Measurements from ENCODE around the gene LMNA.
"Not testable (repeated sequence)": the region's sequence is repeated elsewhere in the genome, so short reads cannot be mapped to it uniquely, and the experiment has no call there.

Gene LMNA

DNA sequence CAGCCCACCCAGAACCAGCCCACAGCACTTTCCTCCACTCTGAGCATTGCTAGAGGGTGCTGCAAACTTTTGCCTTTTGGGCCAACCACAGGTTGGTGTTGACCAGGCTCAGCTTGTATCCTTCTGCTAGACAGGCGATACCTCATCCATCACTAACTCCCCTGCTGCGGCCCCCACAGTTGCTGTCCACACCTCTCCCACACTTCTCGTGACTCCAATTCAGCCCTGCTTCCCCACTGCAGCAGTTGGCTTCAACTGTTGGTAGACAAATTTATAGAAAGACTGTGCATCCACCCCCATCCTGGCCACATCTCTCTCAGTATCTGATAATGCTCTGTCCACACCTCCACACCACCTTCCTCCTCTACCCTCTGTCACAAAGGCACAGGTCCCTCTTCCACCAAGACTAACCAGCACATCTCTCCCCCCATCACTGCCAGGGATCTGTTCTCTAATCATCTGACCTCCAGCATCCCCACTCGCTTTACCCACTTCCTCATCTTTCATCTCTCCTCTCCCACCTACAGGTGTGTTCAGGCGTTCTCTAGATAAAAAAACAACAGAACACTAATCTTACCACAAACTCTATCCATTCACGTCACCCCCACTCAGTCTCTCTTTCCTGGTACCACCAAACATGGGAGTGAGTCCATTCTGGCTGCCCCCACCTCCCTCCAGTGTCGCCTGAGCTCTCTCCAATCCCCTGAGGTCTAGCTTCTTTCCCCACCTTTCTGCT is 63.6 kb downstream of the LMNA start:
- Histone ChIP-seq H3K27ac (ENCODE audit: low read depth, low read length) (no peak overlapping the region), H3K9ac (ENCODE audit: low read length in 5 of 5) (no peak overlapping the region), H3K4me3 (ENCODE audit: low read depth in 1 of 5, low read length in 5 of 5) (no peak overlapping the region), H3K36me3 (ENCODE audit: control insufficient read depth in 5 of 5, insufficient read depth in 5 of 5, low read length in 5 of 5) (peaks cover 0 to 17% (median 9%) of the 10 kb centered on the region in 5 donors), H3K27me3 (ENCODE audit: control insufficient read depth in 5 of 5, insufficient read depth in 4 of 5, low read length in 5 of 5) (peaks cover 0 to 3% (median 0%) of the 10 kb centered on the region in 5 donors), H3K4me1 (ENCODE audit: control insufficient read depth in 5 of 5, insufficient read depth in 5 of 5, low read length in 5 of 5) (no peaks in the 10 kb centered on the region), H3K9me3 (ENCODE audit: control insufficient read depth in 5 of 5, low read length in 5 of 5) (no peaks in the 10 kb centered on the region)

- no peak overlapping the region for H3K9ac ChIP-seq (ENCODE audit: low read length in 5 of 5)
- H3K4me3 ChIP-seq (ENCODE audit: low read depth in 1 of 5, low read length in 5 of 5) = no peak overlapping the region
- no peak overlapping the region for H3K27ac ChIP-seq (ENCODE audit: low read depth, low read length)
- no peaks in the 10 kb centered on the region for H3K4me1 ChIP-seq (ENCODE audit: control insufficient read depth in 5 of 5, insufficient read depth in 5 of 5, low read length in 5 of 5)
- H3K9me3 ChIP-seq (ENCODE audit: control insufficient read depth in 5 of 5, low read length in 5 of 5) = no peaks in the 10 kb centered on the region
- peaks cover 0 to 17% (median 5%) of the 10 kb centered on the region in 5 donors for H3K36me3 ChIP-seq (ENCODE audit: control insufficient read depth in 5 of 5, insufficient read depth in 5 of 5, low read length in 5 of 5)
- peaks cover 0 to 3% (median 0%) of the 10 kb centered on the region in 5 donors for H3K27me3 ChIP-seq (ENCODE audit: control insufficient read depth in 5 of 5, insufficient read depth in 4 of 5, low read length in 5 of 5)
Measured at GRCh38 chr1:156180471-156180870, 66.0 kb downstream of the LMNA start.

- H3K4me1 ChIP-seq (ENCODE audit: control insufficient read depth in 5 of 5, insufficient read depth in 5 of 5, low read length in 5 of 5); H3K9ac ChIP-seq (ENCODE audit: low read length in 5 of 5); H3K27me3 ChIP-seq (ENCODE audit: control insufficient read depth in 5 of 5, insufficient read depth in 4 of 5, low read length in 5 of 5); H3K9me3 ChIP-seq (ENCODE audit: control insufficient read depth in 5 of 5, low read length in 5 of 5); H3K27ac ChIP-seq (ENCODE audit: low read depth, low read length); H3K4me3 ChIP-seq (ENCODE audit: low read depth in 1 of 5, low read length in 5 of 5): not testable (repeated sequence)
- H3K36me3 ChIP-seq (ENCODE audit: control insufficient read depth in 5 of 5, insufficient read depth in 5 of 5, low read length in 5 of 5) = peaks cover 0 to 13% (median 5%) of the 10 kb centered on the region in 5 donors
Measured at GRCh38 chr1:156181391-156181924, 66.9 kb downstream of the LMNA start.

DNA sequence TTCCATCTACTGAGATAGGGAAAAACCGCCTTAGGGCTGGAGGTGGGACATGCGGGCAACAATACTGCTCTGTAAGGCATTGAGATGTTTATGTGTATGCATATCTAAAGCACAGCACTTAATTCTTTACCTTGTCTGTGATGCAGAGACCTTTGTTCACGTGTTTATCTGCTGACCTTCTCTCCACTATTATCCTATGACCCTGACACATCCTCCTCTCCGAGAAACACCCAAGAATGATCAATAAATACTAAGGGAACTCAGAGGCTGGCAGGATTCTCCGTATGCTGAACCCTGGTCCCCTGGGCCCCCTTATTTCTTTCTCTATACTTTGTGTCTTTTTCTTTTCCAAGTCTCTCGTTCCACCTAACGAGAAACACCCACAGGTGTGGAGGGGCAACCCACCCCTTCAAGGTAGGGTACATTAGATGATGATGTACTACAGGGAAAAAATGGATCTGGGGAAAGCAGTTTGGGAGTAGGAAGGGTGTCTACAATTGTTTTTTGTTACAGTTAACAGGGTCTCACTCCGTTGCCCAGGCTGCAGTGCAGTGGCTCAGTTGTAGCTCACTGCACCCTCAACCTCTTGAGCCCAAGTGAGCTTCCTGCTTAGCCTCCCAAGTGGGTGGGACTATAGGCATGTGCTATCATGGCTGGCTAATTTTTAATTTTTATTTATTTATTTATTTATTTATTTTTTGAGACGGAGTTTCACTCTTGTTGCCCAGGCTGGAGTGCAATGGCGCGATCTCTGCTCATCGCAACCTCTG is 67.7 kb downstream of the LMNA start:
- H3K27me3 ChIP-seq (ENCODE audit: control insufficient read depth in 5 of 5, insufficient read depth in 4 of 5, low read length in 5 of 5); H3K4me3 ChIP-seq (ENCODE audit: low read depth in 1 of 5, low read length in 5 of 5); H3K36me3 ChIP-seq (ENCODE audit: control insufficient read depth in 5 of 5, insufficient read depth in 5 of 5, low read length in 5 of 5); H3K4me1 ChIP-seq (ENCODE audit: control insufficient read depth in 5 of 5, insufficient read depth in 5 of 5, low read length in 5 of 5); H3K27ac ChIP-seq (ENCODE audit: low read depth, low read length); H3K9me3 ChIP-seq (ENCODE audit: control insufficient read depth in 5 of 5, low read length in 5 of 5); H3K9ac ChIP-seq (ENCODE audit: low read length in 5 of 5): not testable (repeated sequence)

DNA sequence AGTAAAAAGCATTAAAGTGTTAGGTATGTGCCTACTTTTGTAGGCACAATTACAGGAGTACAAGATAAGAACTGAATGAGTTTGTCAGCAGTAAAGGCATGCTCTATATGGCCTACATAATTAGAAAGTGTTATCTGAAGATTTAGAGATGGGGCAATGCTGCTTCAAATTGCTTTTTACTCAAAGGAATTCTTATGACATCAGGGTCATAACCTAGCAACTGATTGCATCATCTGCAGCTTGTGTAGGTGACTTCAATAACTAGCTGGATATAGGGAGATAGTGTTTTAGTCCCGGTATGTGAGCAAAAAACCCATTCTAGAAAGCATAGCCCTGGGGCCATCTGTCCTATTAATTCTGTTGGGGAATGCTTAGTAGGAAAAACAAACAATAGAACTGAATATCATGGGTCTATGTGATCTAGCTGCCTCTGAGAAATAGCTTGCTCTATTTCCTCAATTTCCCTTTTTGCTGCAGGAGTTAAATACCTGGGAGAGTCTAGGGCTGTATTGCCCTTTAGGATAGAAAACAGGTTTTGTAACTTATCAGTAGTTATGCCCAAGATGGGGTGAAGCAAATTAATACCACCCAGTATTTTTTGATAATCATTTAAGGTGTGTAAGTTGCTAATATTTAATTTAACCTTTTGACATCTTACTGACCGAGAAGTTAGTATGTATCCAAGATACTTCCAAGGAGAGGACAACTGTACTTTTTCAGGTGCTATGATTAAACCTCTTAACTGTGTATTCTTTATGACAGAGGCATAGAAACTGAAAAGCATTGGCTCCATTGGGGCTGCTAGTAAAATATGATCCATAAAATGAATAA is 72.1 kb downstream of the LMNA start:
- not testable (repeated sequence) for H3K4me1 ChIP-seq (ENCODE audit: control insufficient read depth in 5 of 5, insufficient read depth in 5 of 5, low read length in 5 of 5); H3K36me3 ChIP-seq (ENCODE audit: control insufficient read depth in 5 of 5, insufficient read depth in 5 of 5, low read length in 5 of 5); H3K9me3 ChIP-seq (ENCODE audit: control insufficient read depth in 5 of 5, low read length in 5 of 5); H3K4me3 ChIP-seq (ENCODE audit: low read depth in 1 of 5, low read length in 5 of 5); H3K27ac ChIP-seq (ENCODE audit: low read depth, low read length); H3K9ac ChIP-seq (ENCODE audit: low read length in 5 of 5); H3K27me3 ChIP-seq (ENCODE audit: control insufficient read depth in 5 of 5, insufficient read depth in 4 of 5, low read length in 5 of 5)

Data from subcutaneous abdominal adipose tissue (tissue), 5 donors.